Measurements from ENCODE around the gene C3orf62. TPM values are rescaled to one million over a fixed set of nuclear protein-coding genes. Genes with fewer than 3 reads are reported as not detected.

The C3orf62 gene
- total and polyA plus RNA-seq, 2 of the 4 experiments (the other 2 are of a cell fraction) = 0.90 to 3.1 TPM

- no peak overlapping the region for H3K9ac ChIP-seq (ENCODE audit: low read depth, low read length)
- H3K23ac ChIP-seq (ENCODE audit: low read depth, low read length) = no peak overlapping the region
- no peak overlapping the region for H3K27ac ChIP-seq (ENCODE audit: insufficient read depth, low read length)
- H3K56ac ChIP-seq (ENCODE audit: extremely low read depth, insufficient read depth, low read length) = no peak overlapping the region
- no peak overlapping the region for H2BK20ac ChIP-seq (ENCODE audit: low read depth, low read length)
- TF ChIP-seq MAFK (IDR thresholded peaks at IDR 0.05; ENCODE audit: low read depth, low read length) = peak; percentile 82
- TF ChIP-seq RCOR1 (IDR thresholded peaks at IDR 0.05; ENCODE audit: insufficient replicate concordance, low read length) = no peak
- H2BK15ac ChIP-seq (ENCODE audit: low read depth, low read length) = no peak overlapping the region
- no peak overlapping the region for H4K5ac ChIP-seq (ENCODE audit: low read depth, low read length)
- dilution Hi-C loops (cut with HindIII; ENCODE audit: low sequenced_read_pairs, unreplicated experiment) = no loop called here
- no peaks in the 10 kb centered on the region for H4K20me1 ChIP-seq (ENCODE audit: insufficient read depth, low read length)
- H3K4ac ChIP-seq (ENCODE audit: low read depth, low read length) = no peak overlapping the region
- no peak overlapping the region for H2BK5ac ChIP-seq (ENCODE audit: low read depth, low read length, poor library complexity, severe bottlenecking)
- H2BK120ac ChIP-seq (ENCODE audit: low read depth, low read length) = no peak overlapping the region
- H3K4me2 ChIP-seq (ENCODE audit: low read depth, low read length) = no peak overlapping the region
- H2AK5ac ChIP-seq (ENCODE audit: low read depth, low read length) = no peak overlapping the region
- no TSS peak for BruUV-seq (replicated peaks)
- POLR2A ChIA-PET (ENCODE audit: unreplicated experiment) = no interaction called here
- H3K14ac ChIP-seq (replicated peaks; ENCODE audit: low read depth, low read length) = no peak overlapping the region
- H3K18ac ChIP-seq (ENCODE audit: low read depth, low read length) = no peak overlapping the region
- H2AK9ac ChIP-seq (replicated peaks; ENCODE audit: low read depth, low read length, poor library complexity) = no peak overlapping the region
- DNase-seq = no peak
- no peak overlapping the region for H2AFZ ChIP-seq (replicated peaks; ENCODE audit: low read length, poor library complexity)
- no peak for ATAC-seq (ENCODE audit: low read depth)
- H3K27me3 ChIP-seq (ENCODE audit: control insufficient read depth, insufficient read depth, low read length) = no peaks in the 10 kb centered on the region
- H3K9me1 ChIP-seq (ENCODE audit: insufficient read depth, low read length) = no peaks in the 10 kb centered on the region
- intact Hi-C loops (cut with micrococcal nuclease) = no loop called here
- in situ Hi-C loops (cut with MboI; ENCODE audit: low sequenced_read_pairs) = no loop called here
- no peaks in the 10 kb centered on the region for H3K9me3 ChIP-seq (ENCODE audit: control insufficient read depth, insufficient read depth, low read length)
- peaks cover 14% of the 10 kb centered on the region for H3K36me3 ChIP-seq (ENCODE audit: control insufficient read depth, insufficient read depth, low read length)
- WGBS, 2 experiments (ENCODE audit: extremely low coverage in 2 of 2, insufficient read length in 1 of 2) = no CpG with 5 or more reads among the region's 11 CpGs
- H3K79me1 ChIP-seq (ENCODE audit: low read depth in 1 of 2, low read length in 2 of 2) = peaks cover 0 to 8% of the 10 kb centered on the region in 2 experiments; a peak in 2 of 4 replicates
- H3K4me3 ChIP-seq (ENCODE audit: insufficient read depth, low read depth, low read length) = no peak overlapping the region
- H4K8ac ChIP-seq (ENCODE audit: low read depth in 2 of 2, low read length in 2 of 2) = no peak overlapping the region
- H4K91ac ChIP-seq (ENCODE audit: insufficient read depth, low read depth, low read length) = no peak overlapping the region
- CTCF ChIA-PET = no interaction called here
- H3K4me1 ChIP-seq (ENCODE audit: control insufficient read depth, insufficient read depth, low read length) = peaks cover 11% of the 10 kb centered on the region
Observed at GRCh38 chr3:49273825-49274532, 3.1 kb downstream of the C3orf62 start.
